Measurements from ENCODE around the gene RCC1.
"Not testable (repeated sequence)": the region's sequence is repeated elsewhere in the genome, so short reads cannot be mapped to it uniquely, and the experiment has no call there.

The RCC1 gene

GRCh38 chr1:28581531-28582247, 75.8 kb downstream of the RCC1 start:
- in situ Hi-C loops (cut with HindIII; ENCODE audit: low sequenced_read_pairs): no loop called here

GRCh38 chr1:28582248-28582615, 76.4 kb downstream of the RCC1 start:
- in situ Hi-C loops (cut with HindIII; ENCODE audit: low sequenced_read_pairs): no loop called here

- in situ Hi-C loops (cut with HindIII; ENCODE audit: low sequenced_read_pairs): not testable (repeated sequence)
Observed at GRCh38 chr1:28586585-28587391, 80.9 kb downstream of the RCC1 start.

Data from endothelial cell of hepatic sinusoid (primary cell).